ENCODE results near the gene SHMT1.
"Not testable (repeated sequence)": the region's sequence is repeated elsewhere in the genome, so short reads cannot be mapped to it uniquely, and the experiment has no call there.

DNA sequence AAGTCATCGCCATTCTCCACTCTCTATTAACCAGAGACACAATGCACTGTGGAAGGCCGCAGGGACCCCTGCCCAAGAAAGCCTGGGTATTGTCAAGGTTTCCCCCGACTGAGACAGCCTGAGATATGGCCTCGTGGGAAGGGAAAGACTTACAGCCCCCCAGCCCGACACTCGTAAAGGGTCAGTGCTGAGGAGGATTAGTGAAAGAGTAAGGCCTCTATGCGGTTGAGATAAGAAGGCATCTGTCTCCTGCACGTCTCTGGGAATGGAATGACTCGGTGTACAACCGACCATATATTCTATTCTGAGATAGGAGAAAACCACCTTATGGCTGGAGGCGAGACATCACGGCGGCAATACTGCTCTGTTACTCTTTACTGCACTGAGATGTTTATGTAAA lies 60.1 kb downstream of the SHMT1 start:
- not testable (repeated sequence) for TF ChIP-seq POLR2A (IDR thresholded peaks at IDR 0.05)
- TF ChIP-seq, protein P1, sequence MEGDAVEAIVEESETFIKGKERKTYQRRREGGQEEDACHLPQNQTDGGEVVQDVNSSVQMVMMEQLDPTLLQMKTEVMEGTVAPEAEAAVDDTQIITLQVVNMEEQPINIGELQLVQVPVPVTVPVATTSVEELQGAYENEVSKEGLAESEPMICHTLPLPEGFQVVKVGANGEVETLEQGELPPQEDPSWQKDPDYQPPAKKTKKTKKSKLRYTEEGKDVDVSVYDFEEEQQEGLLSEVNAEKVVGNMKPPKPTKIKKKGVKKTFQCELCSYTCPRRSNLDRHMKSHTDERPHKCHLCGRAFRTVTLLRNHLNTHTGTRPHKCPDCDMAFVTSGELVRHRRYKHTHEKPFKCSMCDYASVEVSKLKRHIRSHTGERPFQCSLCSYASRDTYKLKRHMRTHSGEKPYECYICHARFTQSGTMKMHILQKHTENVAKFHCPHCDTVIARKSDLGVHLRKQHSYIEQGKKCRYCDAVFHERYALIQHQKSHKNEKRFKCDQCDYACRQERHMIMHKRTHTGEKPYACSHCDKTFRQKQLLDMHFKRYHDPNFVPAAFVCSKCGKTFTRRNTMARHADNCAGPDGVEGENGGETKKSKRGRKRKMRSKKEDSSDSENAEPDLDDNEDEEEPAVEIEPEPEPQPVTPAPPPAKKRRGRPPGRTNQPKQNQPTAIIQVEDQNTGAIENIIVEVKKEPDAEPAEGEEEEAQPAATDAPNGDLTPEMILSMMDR (IDR thresholded peaks at IDR 0.05), result not testable (repeated sequence)
